ENCODE data around the gene RNASE8.

RNASE8 gene

GRCh38 chr14:21093769-21094681 is 36.4 kb downstream of the RNASE8 start:
- Histone ChIP-seq H3K27me3 (peaks cover 39% of the 10 kb centered on the region), H3K4me3 (ENCODE audit: low read depth in 1 of 2, low read length in 1 of 2) (no peak overlapping the region), H3K36me3 (peaks cover 31% of the 10 kb centered on the region), H3K4me1 (ENCODE audit: control insufficient read depth in 1 of 2, insufficient read depth in 1 of 2, low read depth in 1 of 2, low read length in 1 of 2) (peaks cover 0 to 25% of the 10 kb centered on the region in 2 experiments), H3K9me3 (no peaks in the 10 kb centered on the region), H3K27ac (no peak overlapping the region)
- no peak for TF ChIP-seq CTCF (IDR thresholded peaks at IDR 0.05)

GRCh38 chr14:21095430-21096205 is 38.0 kb downstream of the RNASE8 start:
- TF ChIP-seq CTCF (IDR thresholded peaks at IDR 0.05) = no peak
- peaks cover 0 to 24% of the 10 kb centered on the region in 2 experiments for H3K4me1 ChIP-seq (ENCODE audit: control insufficient read depth in 1 of 2, insufficient read depth in 1 of 2, low read depth in 1 of 2, low read length in 1 of 2)
- peaks cover 17% of the 10 kb centered on the region for H3K36me3 ChIP-seq
- H3K9me3 ChIP-seq = no peaks in the 10 kb centered on the region
- H3K4me3 ChIP-seq (ENCODE audit: low read depth in 1 of 2, low read length in 1 of 2) = no peak overlapping the region
- no peak overlapping the region for H3K27ac ChIP-seq
- H3K27me3 ChIP-seq = peaks cover 54% of the 10 kb centered on the region

GRCh38 chr14:21096438-21096837 is 38.8 kb downstream of the RNASE8 start:
- Histone ChIP-seq H3K9me3 (no peaks in the 10 kb centered on the region), H3K36me3 (peaks cover 8% of the 10 kb centered on the region), H3K27ac (no peak overlapping the region), H3K27me3 (peaks cover 54% of the 10 kb centered on the region), H3K4me1 (ENCODE audit: control insufficient read depth in 1 of 2, insufficient read depth in 1 of 2, low read depth in 1 of 2, low read length in 1 of 2) (peaks cover 0 to 24% of the 10 kb centered on the region in 2 experiments), H3K4me3 (ENCODE audit: low read depth in 1 of 2, low read length in 1 of 2) (no peak overlapping the region)
- no peak for TF ChIP-seq CTCF (IDR thresholded peaks at IDR 0.05)

GRCh38 chr14:21096978-21097635 is 39.5 kb downstream of the RNASE8 start:
- no peak overlapping the region for H3K27ac ChIP-seq
- no peak for TF ChIP-seq CTCF (IDR thresholded peaks at IDR 0.05)
- H3K4me1 ChIP-seq (ENCODE audit: control insufficient read depth in 1 of 2, insufficient read depth in 1 of 2, low read depth in 1 of 2, low read length in 1 of 2) = peaks cover 0 to 23% of the 10 kb centered on the region in 2 experiments
- peaks cover 3% of the 10 kb centered on the region for H3K36me3 ChIP-seq
- H3K4me3 ChIP-seq (ENCODE audit: low read depth in 1 of 2, low read length in 1 of 2) = peak overlapping the region in 1 of 2 experiments; percentile 52
- no peaks in the 10 kb centered on the region for H3K9me3 ChIP-seq
- H3K27me3 ChIP-seq = peaks cover 54% of the 10 kb centered on the region

- Histone ChIP-seq H3K4me3 (ENCODE audit: low read depth in 1 of 2, low read length in 1 of 2) (peak overlapping the region in 1 of 2 experiments; percentile 52), H3K27ac (no peak overlapping the region), H3K27me3 (peaks cover 54% of the 10 kb centered on the region), H3K9me3 (no peaks in the 10 kb centered on the region), H3K4me1 (ENCODE audit: control insufficient read depth in 1 of 2, insufficient read depth in 1 of 2, low read depth in 1 of 2, low read length in 1 of 2) (peaks cover 0 to 18% of the 10 kb centered on the region in 2 experiments), H3K36me3 (no peaks in the 10 kb centered on the region)
- TF ChIP-seq CTCF (IDR thresholded peaks at IDR 0.05) = no peak
Observed at GRCh38 chr14:21097636-21098075, 40.0 kb downstream of the RNASE8 start.

Data from neutrophil (primary cell).